Liver (tissue), 9 donors: Measurements from ENCODE around the gene RERE. TPM values are rescaled to one million over a fixed set of nuclear protein-coding genes. Genes with fewer than 3 reads are reported as not detected.

Experiments used
- DNase-seq: peaks from one replicate; pipeline ENCODE4 v3.0.0-alpha.2; 2017; ENCODE audit warnings: low spot score
- H3K27ac ChIP-seq, 2 donors: one replicate each; pipeline ENCODE4 v1.7.0; 2013; ENCODE audit warnings: inconsistent platforms in 2 of 2, low read length in 2 of 2, control low read depth in 1 of 2, low read depth in 1 of 2, mild to moderate bottlenecking in 1 of 2
- H3K27me3 ChIP-seq, 4 donors: one replicate each; pipeline versions ENCODE4 v1.6.1 to v1.7.0; 2013; ENCODE audit warnings: low read length in 3 of 4, inconsistent platforms in 1 of 4, mild to moderate bottlenecking in 1 of 4, moderate library complexity in 1 of 4; ENCODE audit not compliant: control insufficient read depth in 4 of 4, insufficient read depth in 4 of 4
- H3K36me3 ChIP-seq, 4 donors: one replicate each; pipeline versions ENCODE4 v1.6.1 to v1.7.0; 2013; ENCODE audit warnings: low read length in 3 of 4, mild to moderate bottlenecking in 3 of 4, low read depth in 1 of 4, moderate library complexity in 1 of 4; ENCODE audit not compliant: control insufficient read depth in 4 of 4, insufficient read depth in 3 of 4
- H3K4me1 ChIP-seq, 4 donors: one replicate each; pipeline versions ENCODE4 v1.6.1 to v1.7.0; 2013; ENCODE audit warnings: low read length in 3 of 4, mild to moderate bottlenecking in 3 of 4, moderate library complexity in 1 of 4; ENCODE audit not compliant: control insufficient read depth in 4 of 4, insufficient read depth in 4 of 4
- H3K4me3 ChIP-seq, 3 donors: one replicate each; pipeline versions ENCODE4 v1.6.1 to v1.7.0; 2013; ENCODE audit warnings: low read length in 3 of 3, control low read depth in 1 of 3, low read depth in 1 of 3, mild to moderate bottlenecking in 1 of 3
- H3K9ac ChIP-seq, 2 donors: one replicate each; pipeline ENCODE4 v1.7.0; 2013; ENCODE audit warnings: low read length in 2 of 2, mild to moderate bottlenecking in 2 of 2, moderate library complexity in 2 of 2, control low read depth in 1 of 2, low read depth in 1 of 2
- H3K9me3 ChIP-seq, 4 donors: one replicate each; pipeline versions ENCODE4 v1.6.1 to v1.7.0; 2013; ENCODE audit warnings: low read length in 3 of 4; ENCODE audit not compliant: control insufficient read depth in 4 of 4
- FOXA1 ChIP-seq: IDR thresholded peaks from 2 replicates; pipeline ENCODE4 v1.6.1; 2016; ENCODE audit warnings: antibody characterized with exemption
- FOXA2 ChIP-seq: IDR thresholded peaks from 2 replicates; pipeline ENCODE4 v1.6.1; 2016; ENCODE audit warnings: antibody characterized with exemption
- GABPA ChIP-seq, 2 donors: IDR thresholded peaks in 1 of 2; conservative IDR thresholded peaks in 1 of 2; 2 replicates each; pipeline ENCODE4 v1.6.1; 2016; ENCODE audit warnings: antibody characterized with exemption in 2 of 2, mild to moderate bottlenecking in 1 of 2, moderate library complexity in 1 of 2
- HNF4A ChIP-seq, 2 donors: conservative IDR thresholded peaks; 2 replicates each; pipeline ENCODE4 v1.6.1; 2016; ENCODE audit warnings: antibody characterized with exemption in 2 of 2, mild to moderate bottlenecking in 2 of 2
- HNF4G ChIP-seq: IDR thresholded peaks from 2 replicates; pipeline ENCODE4 v1.6.1; 2016; ENCODE audit warnings: antibody characterized with exemption
- JUND ChIP-seq, 2 donors: IDR thresholded peaks; 2 replicates each; pipeline ENCODE4 v1.6.1; 2016; ENCODE audit warnings: antibody characterized with exemption in 2 of 2
- MAX ChIP-seq: IDR thresholded peaks from 2 replicates; pipeline ENCODE4 v1.6.1; 2016; ENCODE audit warnings: antibody characterized with exemption
- NR2F2 ChIP-seq: IDR thresholded peaks from 2 replicates; pipeline ENCODE4 v1.6.1; 2016; ENCODE audit warnings: antibody characterized with exemption
- RAD21 ChIP-seq, 2 donors: IDR thresholded peaks; 2 replicates each; pipeline ENCODE4 v1.6.1; 2016; ENCODE audit warnings: antibody characterized with exemption in 2 of 2, mild to moderate bottlenecking in 2 of 2
- RXRA ChIP-seq, 2 donors: IDR thresholded peaks; 2 replicates each; pipeline ENCODE4 v1.6.1; 2017 to 2018; ENCODE audit warnings: antibody characterized with exemption in 2 of 2, mild to moderate bottlenecking in 1 of 2
- SP1 ChIP-seq: IDR thresholded peaks from 2 replicates; pipeline ENCODE4 v1.6.1; 2018; ENCODE audit warnings: antibody characterized with exemption, mild to moderate bottlenecking
- YY1 ChIP-seq: IDR thresholded peaks from 2 replicates; pipeline ENCODE4 v1.6.1; 2016; ENCODE audit warnings: antibody characterized with exemption, mild to moderate bottlenecking
- WGBS: extraction: QIAGEN DNeasy Blood & Tissue Kit; methylation state at CpG from one replicate; pipeline ENCODE4 v1.1.7; 2013; 5-methylcytosine and 5-hydroxymethylcytosine counted together
- polyA plus RNA-seq, 2 donors: library from polyadenylated mRNA; stranded (reverse) in 1 of 2; unstranded in 1 of 2; fragments of 200-250 nt in 1 of 2; fragments of >200 nt in 1 of 2; fragmentation: Nextera tagmentation in 1 of 2; extraction: Ambion mirVana in 1 of 2; gene quantifications; one replicate each; pipeline versions ENCODE4 v1.2.1 to v1.2.3, GENCODE V29; 2013 to 2015
- total RNA-seq, 2 donors: library from RNA; depleted of rRNA; stranded (reverse); fragments of >200 nt; gene quantifications; one replicate each; pipeline ENCODE4 v1.2.3, GENCODE V29; 2014
- TF ChIP-seq, protein P1 (sequence below): IDR thresholded peaks from 2 replicates; pipeline ENCODE4 v1.6.1; 2016; ENCODE audit warnings: antibody characterized with exemption
- TF ChIP-seq, protein P2 (sequence below): fragments of 150-350 bp; IDR thresholded peaks from 2 replicates; pipeline ENCODE4 v1.5.1; 2017; ENCODE audit warnings: improper control_type of control experiment, low read depth, low read length; ENCODE audit not compliant: missing input control
- TF ChIP-seq, protein P3 (sequence below): IDR thresholded peaks from 2 replicates; pipeline ENCODE4 v1.6.1; 2016; ENCODE audit warnings: antibody characterized with exemption, mild to moderate bottlenecking
- donor health status: healthy.
- donor health status: healthy.
- donor health status: healthy.
- donor health status: healthy.
- donor health status: healthy.

RERE gene
- total and polyA plus RNA-seq, 4 donors = 9.8 to 49.1 (median 24.8) TPM

- TF ChIP-seq, protein P1, sequence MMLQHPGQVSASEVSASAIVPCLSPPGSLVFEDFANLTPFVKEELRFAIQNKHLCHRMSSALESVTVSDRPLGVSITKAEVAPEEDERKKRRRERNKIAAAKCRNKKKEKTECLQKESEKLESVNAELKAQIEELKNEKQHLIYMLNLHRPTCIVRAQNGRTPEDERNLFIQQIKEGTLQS = no peak
- TF ChIP-seq RXRA (IDR thresholded peaks at IDR 0.05) (no peak), RAD21 (IDR thresholded peaks at IDR 0.05) (no peak), SP1 (no peak), HNF4A (conservative IDR thresholded peaks at IDR 0.05) (no peak), GABPA (IDR thresholded peaks at IDR 0.05 in 1 of 2, conservative IDR thresholded peaks at IDR 0.05 in 1 of 2) (no peak)
- TF ChIP-seq, protein P2, sequence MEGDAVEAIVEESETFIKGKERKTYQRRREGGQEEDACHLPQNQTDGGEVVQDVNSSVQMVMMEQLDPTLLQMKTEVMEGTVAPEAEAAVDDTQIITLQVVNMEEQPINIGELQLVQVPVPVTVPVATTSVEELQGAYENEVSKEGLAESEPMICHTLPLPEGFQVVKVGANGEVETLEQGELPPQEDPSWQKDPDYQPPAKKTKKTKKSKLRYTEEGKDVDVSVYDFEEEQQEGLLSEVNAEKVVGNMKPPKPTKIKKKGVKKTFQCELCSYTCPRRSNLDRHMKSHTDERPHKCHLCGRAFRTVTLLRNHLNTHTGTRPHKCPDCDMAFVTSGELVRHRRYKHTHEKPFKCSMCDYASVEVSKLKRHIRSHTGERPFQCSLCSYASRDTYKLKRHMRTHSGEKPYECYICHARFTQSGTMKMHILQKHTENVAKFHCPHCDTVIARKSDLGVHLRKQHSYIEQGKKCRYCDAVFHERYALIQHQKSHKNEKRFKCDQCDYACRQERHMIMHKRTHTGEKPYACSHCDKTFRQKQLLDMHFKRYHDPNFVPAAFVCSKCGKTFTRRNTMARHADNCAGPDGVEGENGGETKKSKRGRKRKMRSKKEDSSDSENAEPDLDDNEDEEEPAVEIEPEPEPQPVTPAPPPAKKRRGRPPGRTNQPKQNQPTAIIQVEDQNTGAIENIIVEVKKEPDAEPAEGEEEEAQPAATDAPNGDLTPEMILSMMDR = no peak
Measured at GRCh38 chr1:8547791-8548190, 269.6 kb downstream of the RERE start (continued).

- Histone ChIP-seq H3K4me3 (no peak overlapping the region), H3K27me3 (no peaks in the 10 kb centered on the region), H3K36me3 (peaks cover 0 to 4% (median 1%) of the 10 kb centered on the region in 4 donors), H3K9ac (no peak overlapping the region), H3K9me3 (no peaks in the 10 kb centered on the region), H3K4me1 (no peaks in the 10 kb centered on the region), H3K27ac (no peak overlapping the region)
- DNase-seq = no peak
- WGBS = 91% methylated on average over 6 of the region's 6 CpGs
- TF ChIP-seq JUND (IDR thresholded peaks at IDR 0.05) = no peak
- no peak for TF ChIP-seq YY1
- no peak for TF ChIP-seq HNF4G
- no peak for TF ChIP-seq SP1
- TF ChIP-seq RAD21 (IDR thresholded peaks at IDR 0.05) = no peak
- TF ChIP-seq, protein P3, sequence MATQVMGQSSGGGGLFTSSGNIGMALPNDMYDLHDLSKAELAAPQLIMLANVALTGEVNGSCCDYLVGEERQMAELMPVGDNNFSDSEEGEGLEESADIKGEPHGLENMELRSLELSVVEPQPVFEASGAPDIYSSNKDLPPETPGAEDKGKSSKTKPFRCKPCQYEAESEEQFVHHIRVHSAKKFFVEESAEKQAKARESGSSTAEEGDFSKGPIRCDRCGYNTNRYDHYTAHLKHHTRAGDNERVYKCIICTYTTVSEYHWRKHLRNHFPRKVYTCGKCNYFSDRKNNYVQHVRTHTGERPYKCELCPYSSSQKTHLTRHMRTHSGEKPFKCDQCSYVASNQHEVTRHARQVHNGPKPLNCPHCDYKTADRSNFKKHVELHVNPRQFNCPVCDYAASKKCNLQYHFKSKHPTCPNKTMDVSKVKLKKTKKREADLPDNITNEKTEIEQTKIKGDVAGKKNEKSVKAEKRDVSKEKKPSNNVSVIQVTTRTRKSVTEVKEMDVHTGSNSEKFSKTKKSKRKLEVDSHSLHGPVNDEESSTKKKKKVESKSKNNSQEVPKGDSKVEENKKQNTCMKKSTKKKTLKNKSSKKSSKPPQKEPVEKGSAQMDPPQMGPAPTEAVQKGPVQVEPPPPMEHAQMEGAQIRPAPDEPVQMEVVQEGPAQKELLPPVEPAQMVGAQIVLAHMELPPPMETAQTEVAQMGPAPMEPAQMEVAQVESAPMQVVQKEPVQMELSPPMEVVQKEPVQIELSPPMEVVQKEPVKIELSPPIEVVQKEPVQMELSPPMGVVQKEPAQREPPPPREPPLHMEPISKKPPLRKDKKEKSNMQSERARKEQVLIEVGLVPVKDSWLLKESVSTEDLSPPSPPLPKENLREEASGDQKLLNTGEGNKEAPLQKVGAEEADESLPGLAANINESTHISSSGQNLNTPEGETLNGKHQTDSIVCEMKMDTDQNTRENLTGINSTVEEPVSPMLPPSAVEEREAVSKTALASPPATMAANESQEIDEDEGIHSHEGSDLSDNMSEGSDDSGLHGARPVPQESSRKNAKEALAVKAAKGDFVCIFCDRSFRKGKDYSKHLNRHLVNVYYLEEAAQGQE = no peak
- no peak for TF ChIP-seq MAX
- TF ChIP-seq NR2F2 = no peak
- no peak for TF ChIP-seq RXRA (IDR thresholded peaks at IDR 0.05)
- TF ChIP-seq, protein P1 = no peak
- TF ChIP-seq HNF4A (conservative IDR thresholded peaks at IDR 0.05) = no peak
- no peak for TF ChIP-seq FOXA2
- TF ChIP-seq FOXA1 = no peak
- TF ChIP-seq, protein P2 = no peak
Measured at GRCh38 chr1:8545078-8545477, 272.4 kb downstream of the RERE start.
